Measurements from ENCODE around the gene OR4C46.
"Not testable (repeated sequence)": the region's sequence is repeated elsewhere in the genome, so short reads cannot be mapped to it uniquely, and the experiment has no call there.

Gene OR4C46

DNA sequence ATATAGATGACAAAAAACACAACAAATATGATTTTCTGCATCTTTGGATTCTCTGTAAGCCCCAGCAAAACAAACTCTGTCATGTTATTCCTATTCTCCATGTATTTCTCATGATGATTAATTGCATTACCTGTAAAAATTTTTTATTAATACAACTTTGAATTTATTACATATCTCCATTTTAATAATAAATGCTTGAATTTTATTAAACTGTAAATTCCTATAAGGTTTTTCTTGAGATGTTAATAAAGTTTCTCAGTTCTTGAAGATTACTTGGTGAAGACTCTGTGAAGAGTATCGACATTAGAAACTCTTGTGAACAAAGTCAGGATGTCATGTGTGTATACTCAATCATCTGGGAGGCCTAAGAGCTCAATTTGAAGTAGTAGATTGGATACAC lies at the start of gene OR4C46:
Gene OR4C46, minus strand, starts transcription at position 101 of the 400 bp plus-strand sequence. Its CDS starts 0 bp downstream, at position 101.
- no peak for DNase-seq (ENCODE audit: low read depth in 1 of 2, low spot score in 1 of 2)

DNA sequence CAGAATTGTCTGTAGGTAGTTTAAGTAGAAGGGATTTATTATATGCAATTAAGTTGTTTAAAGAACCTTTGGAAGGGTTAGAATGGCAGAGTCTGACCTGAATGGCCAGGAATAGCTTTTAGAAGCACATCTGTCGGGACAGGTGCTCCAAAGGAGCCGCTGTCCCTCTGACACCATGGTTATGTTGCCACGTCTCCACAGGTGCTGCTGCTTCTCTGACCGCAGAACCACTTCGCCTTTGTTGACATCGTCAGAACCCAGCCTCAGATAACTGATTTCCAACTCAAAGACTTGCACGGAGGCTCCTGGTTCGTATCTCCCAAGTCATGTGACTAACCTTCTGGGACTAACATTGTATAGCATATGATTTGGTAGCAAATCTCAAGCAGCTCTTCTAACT lies 41.8 kb upstream of the OR4C46 start:
- not testable (repeated sequence) for DNase-seq (ENCODE audit: low read depth in 1 of 2, low spot score in 1 of 2)

DNA sequence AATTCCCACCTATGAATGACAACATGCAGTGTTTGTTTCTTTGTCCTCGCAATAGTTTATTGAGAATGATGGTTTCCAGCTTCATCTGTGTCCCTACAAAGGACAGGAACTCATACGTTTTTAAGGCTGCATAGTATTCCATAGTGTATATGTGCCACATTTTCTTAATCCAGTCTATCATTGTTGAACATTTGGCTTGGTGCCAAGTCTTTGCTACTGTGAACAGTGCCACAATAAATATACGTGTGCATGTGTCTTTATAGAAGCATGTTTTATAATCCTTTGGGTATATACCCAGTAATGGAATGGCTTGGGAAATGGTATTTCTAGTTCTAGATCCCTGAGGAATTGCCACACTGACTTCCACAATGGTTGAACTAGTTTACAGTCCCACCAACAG lies 42.4 kb downstream of the OR4C46 start:
- not testable (repeated sequence) for DNase-seq (ENCODE audit: low read depth in 1 of 2, low spot score in 1 of 2)

DNA sequence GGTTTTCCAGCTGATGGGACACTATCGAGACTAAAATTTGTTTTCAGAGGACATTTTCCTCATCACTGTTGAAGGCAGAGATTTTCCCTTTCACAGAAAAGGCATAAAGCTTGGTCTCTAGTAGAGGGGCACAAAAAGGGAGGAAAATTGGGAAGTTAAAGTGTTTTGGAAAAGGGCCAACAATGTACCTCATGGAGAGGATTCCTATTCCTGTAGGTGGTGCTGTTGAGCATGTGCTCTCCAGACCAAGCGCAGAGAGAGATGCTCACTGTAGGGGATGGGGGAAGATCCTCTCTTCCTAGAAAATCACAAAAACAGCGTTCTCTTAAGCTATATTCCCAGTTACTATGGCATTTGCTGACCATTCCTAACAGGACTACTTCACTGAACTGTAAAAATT lies 44.9 kb downstream of the OR4C46 start:
- DNase-seq (ENCODE audit: low read depth in 1 of 2, low spot score in 1 of 2): no peak

DNA sequence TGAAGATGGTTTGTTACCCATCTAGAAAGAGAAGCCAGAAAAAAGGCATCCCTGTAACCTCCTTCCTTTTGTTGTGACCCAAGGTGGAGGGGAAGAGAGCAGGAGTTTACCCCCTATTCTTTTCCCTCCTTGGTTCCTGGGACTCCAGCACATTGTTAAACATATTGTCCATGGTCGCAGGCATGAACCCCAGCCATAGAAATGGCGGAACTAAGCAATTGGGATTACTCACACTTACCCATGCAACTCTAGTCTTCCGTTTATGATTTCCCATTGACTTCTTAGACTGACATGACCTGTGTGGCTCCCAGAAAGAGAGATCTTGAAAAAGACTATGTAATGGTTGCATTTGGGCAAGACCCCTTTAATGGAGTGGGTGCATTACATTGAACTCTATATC lies 45.4 kb downstream of the OR4C46 start:
- no peak for DNase-seq (ENCODE audit: low read depth in 1 of 2, low spot score in 1 of 2)

Data from activated CD4-positive, alpha-beta T cell treated with anti-CD3 and anti-CD28 coated beads, Interleukin-2, amount 50 U/mL, for 24 hours (primary cell).